Peyer's patch (tissue), 4 donors: ENCODE measurements around the gene TPI1. TPM values are rescaled to one million over a fixed set of nuclear protein-coding genes. Genes with fewer than 3 reads are reported as not detected.
"Not testable (repeated sequence)": the region's sequence is repeated elsewhere in the genome, so short reads cannot be mapped to it uniquely, and the experiment has no call there.

Experiments
- DNase-seq, 3 donors: peaks; one replicate each; pipeline ENCODE4 v3.0.0-alpha.2; 2017 to 2019
- H3K27ac ChIP-seq, 4 donors: fragments of 200-600 bp; sonication (generic); one replicate each; pipeline ENCODE4 v1.5.1; 2016 to 2019
- H3K27me3 ChIP-seq, 2 donors: fragments of 200-600 bp; sonication (generic); one replicate each; pipeline ENCODE4 v1.5.1; 2019
- H3K36me3 ChIP-seq, 3 donors: fragments of 200-600 bp; sonication (generic); one replicate each; pipeline ENCODE4 v1.5.1; 2016 to 2019
- H3K4me1 ChIP-seq, 4 donors: fragments of 200-600 bp; sonication (generic); one replicate each; pipeline ENCODE4 v1.5.1; 2016 to 2019
- H3K4me3 ChIP-seq, 4 donors: fragments of 200-600 bp; sonication (generic); 1 replicate in 3 of 4; 2 replicates in 1 of 4; pipeline ENCODE4 v1.5.1; 2016 to 2019; ENCODE audit warnings: mild to moderate bottlenecking in 1 of 4
- H3K9me3 ChIP-seq, 4 donors: fragments of 200-600 bp; sonication (generic); one replicate each; pipeline ENCODE4 v1.5.1; 2016 to 2019; ENCODE audit warnings: mild to moderate bottlenecking in 1 of 4
- POLR2A ChIP-seq, 2 donors: fragments of 450-650 bp; IDR thresholded peaks; one replicate each; pipeline ENCODE4 v1.5.1; 2017; ENCODE audit warnings: antibody characterized with exemption in 2 of 2, mild to moderate bottlenecking in 2 of 2, moderate library complexity in 2 of 2
- total RNA-seq, 4 donors: library from RNA; depleted of rRNA; stranded (reverse); fragments of >200 nt; gene quantifications; one replicate each; pipeline ENCODE4 v1.1.0, GENCODE V29; 2016
- TF ChIP-seq, protein P1 (sequence below), 6 experiments: fragments of 450-650 bp in 4 of 6; fragments of 200-600 bp in 2 of 6; sonication (generic) in 1 of 6; IDR thresholded peaks; one replicate each; pipeline ENCODE4 v1.5.1; 2017 to 2019; ENCODE audit warnings: antibody characterized with exemption in 6 of 6, mild to moderate bottlenecking in 3 of 6, moderate library complexity in 1 of 6

Gene TPI1
- total RNA-seq, 4 donors from 2014 or later = 591 to 1,061 (median 658) TPM

DNA sequence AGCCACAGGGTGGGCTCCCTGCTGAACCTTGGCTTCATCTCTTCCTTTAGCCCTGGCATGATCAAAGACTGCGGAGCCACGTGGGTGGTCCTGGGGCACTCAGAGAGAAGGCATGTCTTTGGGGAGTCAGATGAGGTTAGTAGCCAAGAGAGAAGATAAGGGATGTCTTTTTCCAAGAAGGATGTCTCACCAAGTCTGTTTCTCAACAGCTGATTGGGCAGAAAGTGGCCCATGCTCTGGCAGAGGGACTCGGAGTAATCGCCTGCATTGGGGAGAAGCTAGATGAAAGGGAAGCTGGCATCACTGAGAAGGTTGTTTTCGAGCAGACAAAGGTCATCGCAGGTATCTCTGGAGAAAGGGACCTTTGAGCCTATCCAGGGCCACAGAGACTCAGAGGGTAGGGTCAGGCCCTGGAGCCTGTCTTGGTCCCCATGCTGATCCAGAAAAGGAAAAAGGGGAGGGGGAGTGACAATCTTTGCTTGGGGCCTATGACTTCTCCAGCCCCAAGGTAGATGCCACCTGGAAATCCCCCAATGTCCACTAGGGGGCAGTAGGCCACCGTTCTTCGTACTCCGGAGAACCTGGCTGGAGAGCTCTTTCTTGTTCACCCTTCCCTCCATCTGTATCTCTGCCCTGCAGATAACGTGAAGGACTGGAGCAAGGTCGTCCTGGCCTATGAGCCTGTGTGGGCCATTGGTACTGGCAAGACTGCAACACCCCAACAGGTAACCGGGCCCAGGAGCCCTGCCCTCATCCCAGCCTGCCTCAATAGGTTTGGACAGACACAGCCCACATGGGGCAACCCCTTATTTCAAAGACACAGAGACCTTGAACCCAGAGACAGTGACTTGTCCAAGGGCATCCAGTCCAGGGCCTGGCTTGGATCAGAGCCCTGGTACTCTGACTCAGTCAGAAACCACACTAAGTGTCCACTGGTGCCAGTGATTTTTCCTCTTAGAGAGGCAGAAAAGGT is 2.0 kb downstream of the TPI1 start:
- DNase-seq = peak; percentile 79 to 94 (median 86)
- H3K27ac ChIP-seq = peak overlapping the region; percentile 41 to 98 (median 97)
- H3K4me1 ChIP-seq = peaks cover 0 to 54% (median 22%) of the 10 kb centered on the region in 4 donors
- H3K27me3 ChIP-seq = no peaks in the 10 kb centered on the region
- peak overlapping the region in 3 of 4 donors; percentile 93 to 99 (median 95) for H3K4me3 ChIP-seq
- peaks cover 0 to 41% (median 0%) of the 10 kb centered on the region in 3 donors for H3K36me3 ChIP-seq
- no peaks in the 10 kb centered on the region for H3K9me3 ChIP-seq
- TF ChIP-seq POLR2A (IDR thresholded peaks at IDR 0.05) = no peak
- TF ChIP-seq, protein P1, sequence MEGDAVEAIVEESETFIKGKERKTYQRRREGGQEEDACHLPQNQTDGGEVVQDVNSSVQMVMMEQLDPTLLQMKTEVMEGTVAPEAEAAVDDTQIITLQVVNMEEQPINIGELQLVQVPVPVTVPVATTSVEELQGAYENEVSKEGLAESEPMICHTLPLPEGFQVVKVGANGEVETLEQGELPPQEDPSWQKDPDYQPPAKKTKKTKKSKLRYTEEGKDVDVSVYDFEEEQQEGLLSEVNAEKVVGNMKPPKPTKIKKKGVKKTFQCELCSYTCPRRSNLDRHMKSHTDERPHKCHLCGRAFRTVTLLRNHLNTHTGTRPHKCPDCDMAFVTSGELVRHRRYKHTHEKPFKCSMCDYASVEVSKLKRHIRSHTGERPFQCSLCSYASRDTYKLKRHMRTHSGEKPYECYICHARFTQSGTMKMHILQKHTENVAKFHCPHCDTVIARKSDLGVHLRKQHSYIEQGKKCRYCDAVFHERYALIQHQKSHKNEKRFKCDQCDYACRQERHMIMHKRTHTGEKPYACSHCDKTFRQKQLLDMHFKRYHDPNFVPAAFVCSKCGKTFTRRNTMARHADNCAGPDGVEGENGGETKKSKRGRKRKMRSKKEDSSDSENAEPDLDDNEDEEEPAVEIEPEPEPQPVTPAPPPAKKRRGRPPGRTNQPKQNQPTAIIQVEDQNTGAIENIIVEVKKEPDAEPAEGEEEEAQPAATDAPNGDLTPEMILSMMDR (IDR thresholded peaks at IDR 0.05) = peak; percentile 84 to 97 (median 90)

DNA sequence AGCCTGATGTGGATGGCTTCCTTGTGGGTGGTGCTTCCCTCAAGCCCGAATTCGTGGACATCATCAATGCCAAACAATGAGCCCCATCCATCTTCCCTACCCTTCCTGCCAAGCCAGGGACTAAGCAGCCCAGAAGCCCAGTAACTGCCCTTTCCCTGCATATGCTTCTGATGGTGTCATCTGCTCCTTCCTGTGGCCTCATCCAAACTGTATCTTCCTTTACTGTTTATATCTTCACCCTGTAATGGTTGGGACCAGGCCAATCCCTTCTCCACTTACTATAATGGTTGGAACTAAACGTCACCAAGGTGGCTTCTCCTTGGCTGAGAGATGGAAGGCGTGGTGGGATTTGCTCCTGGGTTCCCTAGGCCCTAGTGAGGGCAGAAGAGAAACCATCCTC is 3.0 kb downstream of the TPI1 start:
- H3K36me3 ChIP-seq = peaks cover 0 to 32% (median 0%) of the 10 kb centered on the region in 3 donors
- peak overlapping the region in 2 of 4 donors; percentile 41 to 98 for H3K27ac ChIP-seq
- H3K4me3 ChIP-seq, DNase-seq, H3K27me3 ChIP-seq, H3K9me3 ChIP-seq: not testable (repeated sequence)
- peaks cover 0 to 57% (median 22%) of the 10 kb centered on the region in 4 donors for H3K4me1 ChIP-seq

DNA sequence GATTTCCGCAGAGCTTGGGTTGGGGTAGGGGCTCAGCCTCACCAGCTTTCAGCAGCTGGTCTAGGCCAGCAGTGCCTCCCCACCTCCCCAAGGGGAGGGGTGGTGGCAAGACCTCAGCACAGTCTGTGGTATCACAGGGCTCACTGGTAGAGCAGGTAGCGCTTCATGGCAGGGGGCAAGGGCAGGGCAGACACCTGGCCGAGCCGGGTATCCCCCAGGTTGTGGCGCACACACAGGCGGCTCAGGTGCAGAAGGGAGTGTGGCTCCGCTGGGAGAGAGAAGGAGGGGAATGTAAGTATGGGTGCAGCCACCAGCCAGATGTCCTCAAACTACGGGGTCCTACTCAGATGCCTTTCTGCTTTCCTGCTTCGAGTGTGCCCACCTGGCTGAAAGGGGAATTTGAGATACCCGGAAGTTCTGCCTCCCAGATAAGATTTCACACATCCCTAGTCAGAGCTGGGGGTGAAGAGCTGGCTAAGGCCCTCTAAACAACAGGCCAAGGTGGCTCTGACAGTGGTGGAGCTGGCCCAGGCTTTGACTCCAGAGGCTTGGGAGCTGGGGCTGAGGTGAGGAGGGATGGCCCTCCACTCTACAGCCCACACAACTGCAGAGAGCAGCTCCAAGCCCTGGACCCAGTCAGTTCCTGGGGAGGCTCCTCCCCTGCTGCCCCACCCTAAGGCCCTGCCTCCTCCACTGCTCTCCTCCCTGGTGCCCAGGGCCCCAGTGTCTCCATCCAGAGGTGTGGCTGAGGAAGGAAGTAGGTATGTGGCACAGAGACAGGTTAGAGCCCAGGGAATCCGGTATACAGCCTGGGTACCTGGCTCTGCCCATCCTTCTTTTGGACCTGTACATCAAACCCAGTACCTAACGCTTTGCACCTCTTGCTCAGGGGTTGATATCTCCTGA is 4.0 kb downstream of the TPI1 start:
- no peaks in the 10 kb centered on the region for H3K27me3 ChIP-seq
- H3K4me1 ChIP-seq = peaks cover 0 to 57% (median 22%) of the 10 kb centered on the region in 4 donors
- TF ChIP-seq POLR2A (IDR thresholded peaks at IDR 0.05) = no peak
- TF ChIP-seq, protein P1 (IDR thresholded peaks at IDR 0.05) = no peak

DNA sequence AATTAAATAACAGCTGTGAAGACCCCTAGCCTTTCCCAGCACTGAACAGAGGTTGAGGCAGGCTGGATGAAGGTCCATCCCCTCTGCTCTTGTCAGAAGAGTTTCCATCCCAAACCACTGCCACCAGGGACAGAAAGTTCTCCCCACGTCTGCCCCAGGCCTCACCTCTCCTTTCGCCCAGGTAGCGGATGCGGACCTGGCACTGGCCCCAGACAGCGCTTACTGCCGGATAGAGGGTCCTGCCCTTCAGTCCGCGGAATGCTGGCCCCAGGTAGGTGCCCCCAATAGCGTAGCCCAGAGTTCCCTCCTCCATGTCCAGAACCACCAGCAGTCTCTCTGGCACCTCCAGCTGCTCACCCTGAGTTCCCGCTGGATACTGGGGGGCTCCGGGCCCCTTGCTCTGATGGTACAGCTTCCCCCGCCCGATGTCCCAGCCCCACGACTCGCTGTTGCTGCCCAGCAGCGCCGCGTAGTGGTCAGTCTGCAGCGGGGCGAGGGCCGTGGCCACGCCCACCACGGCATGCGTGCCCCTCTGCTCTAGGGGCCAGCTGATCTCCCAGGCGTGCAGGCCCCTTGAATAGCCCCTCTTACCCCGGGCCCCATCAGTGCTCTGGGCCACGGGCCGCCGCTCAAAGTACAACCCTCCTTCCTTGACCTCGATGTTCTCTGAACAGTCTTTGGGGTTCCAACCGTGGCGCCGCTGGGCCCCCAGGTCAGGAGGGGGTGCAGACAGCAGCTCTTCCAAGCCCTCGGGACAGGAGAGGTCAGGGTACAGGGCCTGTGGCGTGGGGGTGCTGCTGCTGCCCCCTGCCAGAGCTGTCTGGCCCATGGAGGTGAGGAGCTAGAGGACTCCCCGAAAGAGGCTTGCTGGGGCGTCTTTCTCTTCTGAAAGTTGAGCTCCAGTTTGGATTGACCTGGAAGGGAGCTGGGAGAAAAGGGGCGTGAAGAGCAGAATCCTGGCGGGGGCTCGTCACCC is 5.0 kb downstream of the TPI1 start:
- peak overlapping the region; percentile 77 to 86 (median 82) for H3K27ac ChIP-seq
- peaks cover 0 to 51% (median 22%) of the 10 kb centered on the region in 4 donors for H3K4me1 ChIP-seq
- peaks cover 0 to 24% (median 0%) of the 10 kb centered on the region in 3 donors for H3K36me3 ChIP-seq
- no peaks in the 10 kb centered on the region for H3K9me3 ChIP-seq
- no peaks in the 10 kb centered on the region for H3K27me3 ChIP-seq
- H3K4me3 ChIP-seq = peak overlapping the region; percentile 63 to 79 (median 75)
- TF ChIP-seq, protein P1 (IDR thresholded peaks at IDR 0.05) = peak; percentile 73 to 98 (median 96)
- no peak for TF ChIP-seq POLR2A (IDR thresholded peaks at IDR 0.05)
- peak; percentile 86 to 94 (median 93) for DNase-seq

More for the DNA sequence above, 4.0 kb downstream of the TPI1 start:
- H3K36me3 ChIP-seq = peaks cover 0 to 24% (median 0%) of the 10 kb centered on the region in 3 donors
- peak in 2 of 3 donors; percentile 77 to 86 for DNase-seq
- peak overlapping the region in 3 of 4 donors; percentile 75 to 79 (median 75) for H3K4me3 ChIP-seq
- H3K9me3 ChIP-seq = no peaks in the 10 kb centered on the region
- peak overlapping the region; percentile 77 to 86 (median 82) for H3K27ac ChIP-seq
